ENCODE results near the gene PTPRG.

The PTPRG gene

DNA sequence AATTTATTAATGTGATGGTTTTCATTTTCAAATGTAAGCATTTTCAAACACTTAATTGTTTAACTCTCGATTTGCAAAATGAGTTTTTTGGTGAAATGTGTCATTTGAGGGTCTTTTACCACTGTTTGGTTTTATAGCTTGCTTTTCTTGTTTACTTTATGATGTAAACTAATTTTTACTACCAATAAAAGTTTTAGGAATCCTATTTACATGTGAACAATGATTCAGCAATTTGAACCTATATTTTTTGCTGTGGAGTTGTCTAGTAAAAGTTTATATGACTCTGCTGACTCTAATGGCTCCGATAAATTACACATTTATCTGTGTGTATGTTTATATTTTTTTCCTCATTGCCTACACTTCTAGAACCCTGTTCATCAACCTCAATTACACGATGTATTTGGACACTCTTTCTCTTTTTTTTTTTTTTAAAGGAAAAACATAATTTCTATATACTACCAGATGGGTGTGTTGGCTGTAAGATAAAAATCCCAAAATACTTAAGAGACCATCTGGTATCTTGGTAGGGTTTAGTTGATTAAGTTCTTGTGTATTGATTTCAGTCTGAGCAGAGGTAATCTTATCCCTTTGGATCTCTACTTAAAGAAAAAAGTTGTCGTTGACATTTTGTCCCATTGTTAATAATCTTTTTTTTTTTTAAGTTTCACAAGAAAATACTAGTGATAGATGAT is 89.5 kb downstream of the PTPRG start:
- DNase-seq (ENCODE audit: low read depth) = no peak

DNA sequence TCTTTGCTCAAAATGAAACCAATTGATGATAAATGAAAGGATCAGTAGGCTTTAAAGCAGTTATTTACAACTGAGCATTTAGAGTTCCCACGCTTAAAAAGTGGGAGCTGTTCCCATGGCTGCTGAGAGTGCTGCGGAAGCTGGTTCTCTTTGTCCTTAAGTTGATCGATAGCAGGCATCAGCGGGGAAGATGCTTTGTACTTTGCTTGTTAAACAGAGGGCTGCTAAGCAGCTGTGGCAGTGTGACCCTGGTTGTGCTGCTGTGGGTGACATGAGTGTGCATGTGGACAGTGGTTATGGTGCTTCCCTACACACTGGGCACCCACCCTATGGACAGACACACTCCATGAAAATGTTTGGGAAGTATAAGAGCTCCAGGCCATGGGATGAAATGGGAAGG is 96.3 kb downstream of the PTPRG start:
- no peak for DNase-seq (ENCODE audit: low read depth)

DNA sequence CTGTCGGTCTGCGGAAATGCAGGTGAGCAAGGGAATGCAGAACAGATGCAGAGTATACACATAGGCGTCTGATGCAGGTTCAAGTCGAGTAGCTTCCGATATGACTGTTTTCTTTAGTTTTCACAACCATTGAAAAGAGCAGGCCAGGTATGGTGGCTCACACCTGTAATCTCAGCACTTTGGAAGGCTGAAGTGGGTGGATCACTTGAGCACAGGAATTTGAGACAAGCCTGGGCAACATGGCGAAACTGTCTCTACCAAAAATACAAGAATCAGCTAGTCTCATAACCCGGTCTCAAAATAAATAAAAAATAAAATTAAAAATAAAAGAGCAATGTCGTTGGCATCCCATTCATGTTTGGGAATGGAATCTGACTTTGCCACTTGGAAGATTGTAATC is 101.5 kb downstream of the PTPRG start:
- no peak for DNase-seq (ENCODE audit: low read depth)

DNA sequence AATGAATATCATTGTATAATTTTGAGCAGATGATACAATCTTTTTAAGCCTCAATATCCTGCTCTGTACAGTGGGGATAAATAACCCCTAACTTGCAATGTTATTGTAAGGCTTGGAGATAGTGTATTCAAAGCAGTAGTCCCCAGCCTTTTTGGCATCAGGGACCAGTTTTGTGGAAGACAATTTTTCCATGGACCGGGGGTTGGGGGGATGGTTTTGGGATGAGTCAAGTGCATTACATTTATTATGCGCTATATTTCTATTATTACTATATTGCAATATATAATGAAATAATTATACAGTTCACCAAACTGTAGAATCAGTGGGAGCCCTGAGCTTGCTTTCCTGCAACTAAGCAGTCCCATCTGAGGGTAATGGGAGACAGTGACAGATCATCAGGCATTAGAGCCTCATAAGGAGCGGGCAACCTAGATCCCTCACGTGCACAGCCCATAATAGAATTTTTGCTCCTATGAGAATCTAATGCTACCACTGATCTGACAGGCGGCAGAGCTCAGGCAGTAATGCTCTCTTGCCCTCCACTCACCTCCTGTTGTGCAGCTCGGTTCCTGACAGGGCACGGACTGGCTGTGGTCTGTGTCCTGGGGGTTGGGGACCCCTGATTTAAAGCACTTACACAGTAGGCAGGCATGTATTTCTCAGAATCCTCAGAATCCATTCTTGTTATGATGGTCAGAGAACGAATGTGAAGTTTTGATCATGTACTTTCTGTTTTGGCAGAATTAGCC is 102.2 kb downstream of the PTPRG start:
- no peak for DNase-seq (ENCODE audit: low read depth)

DNA sequence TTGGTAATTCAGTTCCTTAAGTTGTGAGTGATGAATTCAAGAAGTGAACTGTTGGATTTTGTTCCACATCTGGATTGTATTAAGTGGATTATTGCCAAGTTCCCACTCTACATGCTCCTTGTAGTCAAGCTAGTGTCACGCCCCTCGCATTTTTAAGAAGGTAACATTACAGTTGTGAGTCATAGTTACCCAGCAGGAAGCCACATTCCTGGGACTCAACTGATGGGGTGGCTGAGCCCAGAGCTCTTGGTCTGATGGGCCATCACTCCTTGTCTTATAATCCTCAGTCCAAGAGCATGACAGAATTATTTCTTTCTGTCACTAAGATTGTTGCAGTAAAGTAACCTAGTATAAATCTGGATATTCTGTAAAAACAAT is 102.7 kb downstream of the PTPRG start:
- DNase-seq (ENCODE audit: low read depth) = peak; percentile 94

DNA sequence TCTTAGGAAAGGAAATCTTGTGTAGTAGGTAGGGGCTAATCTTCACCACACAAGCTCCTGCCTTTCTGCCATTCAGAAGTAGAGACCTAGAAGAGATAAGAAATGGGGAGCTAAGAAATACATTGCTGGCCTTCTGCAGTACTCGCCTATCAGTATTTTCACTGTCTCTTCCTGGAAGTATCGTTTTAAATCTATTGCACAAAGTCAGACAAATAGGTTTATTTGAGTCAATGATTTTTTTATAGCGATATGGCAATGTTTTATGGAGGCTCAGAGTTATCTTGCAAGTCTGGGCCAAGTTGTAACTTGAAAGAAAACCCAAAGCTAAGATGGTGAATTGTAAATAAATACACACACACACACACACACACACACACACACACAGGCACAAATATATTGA is 103.8 kb downstream of the PTPRG start:
- no peak for DNase-seq (ENCODE audit: low read depth)

DNA sequence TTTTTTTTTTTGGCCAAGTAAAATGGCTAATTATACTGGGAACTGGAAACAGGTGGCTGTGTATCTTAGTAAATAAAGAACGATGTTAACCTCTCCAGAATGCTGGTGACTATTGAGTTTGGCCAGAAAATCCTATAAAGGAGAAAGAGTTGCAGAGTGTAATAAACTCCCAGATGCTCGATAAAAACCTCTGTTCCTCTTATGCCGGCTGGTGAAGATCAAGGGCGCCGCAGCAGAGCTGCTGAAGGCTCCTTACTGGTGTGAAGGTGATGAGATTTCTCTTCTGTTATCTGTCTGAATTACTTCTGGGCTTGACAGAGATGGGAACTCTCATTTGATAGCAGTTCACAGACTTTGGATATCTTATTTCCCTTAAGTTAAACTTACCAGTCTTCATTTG is 104.6 kb downstream of the PTPRG start:
- DNase-seq (ENCODE audit: low read depth) = no peak

DNA sequence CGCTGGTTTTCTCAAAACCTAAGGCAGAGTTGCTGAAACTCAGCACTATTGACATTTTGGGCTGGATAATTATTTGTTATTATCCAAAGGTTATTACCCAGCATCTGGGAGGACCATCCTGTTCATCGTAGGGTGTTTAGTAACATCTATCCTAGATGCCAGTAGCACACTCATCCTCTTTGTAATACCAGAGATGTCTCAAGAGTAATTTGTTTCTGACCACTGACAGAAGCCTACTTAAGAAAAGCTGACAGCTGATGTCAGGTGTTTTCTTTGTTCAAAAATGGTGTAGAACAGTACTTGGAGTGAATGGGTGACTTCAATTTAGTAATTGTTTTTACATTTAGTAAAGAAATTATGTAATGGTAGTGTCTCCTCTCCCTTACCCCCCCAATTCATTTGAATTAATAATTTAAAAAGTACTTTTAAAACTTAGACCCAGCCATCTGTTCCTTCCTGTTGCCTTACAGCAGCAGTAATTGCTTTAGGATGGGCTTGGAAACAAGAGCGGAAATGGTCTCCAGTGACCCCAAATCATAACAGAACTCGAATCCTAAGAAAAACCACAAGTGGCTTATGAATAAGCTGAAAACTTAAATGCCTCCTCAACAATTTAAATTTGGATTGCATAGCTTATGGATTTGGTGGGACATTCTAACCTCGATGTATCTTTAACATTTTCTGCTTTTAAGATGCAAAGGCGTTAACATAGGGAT is 105.4 kb downstream of the PTPRG start:
- DNase-seq (ENCODE audit: low read depth) = no peak

DNA sequence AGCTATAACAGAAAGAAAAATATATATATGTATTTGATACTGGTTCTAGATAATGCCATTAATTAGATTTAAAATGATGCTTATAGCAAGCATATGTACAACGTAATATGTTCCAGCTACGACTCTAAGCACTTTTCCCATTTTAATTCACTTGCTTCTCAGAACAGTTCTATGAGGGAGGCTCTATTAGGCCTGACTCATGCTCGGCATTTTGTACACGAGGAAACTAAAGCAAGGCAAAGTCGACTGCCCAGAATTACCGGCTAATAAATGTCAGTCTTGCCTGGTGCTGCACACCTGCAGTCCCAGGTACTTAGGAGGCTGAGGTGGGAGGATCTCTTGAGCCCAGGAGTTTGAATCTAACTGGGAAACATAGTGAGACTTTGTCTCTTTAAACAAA is 106.0 kb downstream of the PTPRG start:
- no peak for DNase-seq (ENCODE audit: low read depth)

DNA sequence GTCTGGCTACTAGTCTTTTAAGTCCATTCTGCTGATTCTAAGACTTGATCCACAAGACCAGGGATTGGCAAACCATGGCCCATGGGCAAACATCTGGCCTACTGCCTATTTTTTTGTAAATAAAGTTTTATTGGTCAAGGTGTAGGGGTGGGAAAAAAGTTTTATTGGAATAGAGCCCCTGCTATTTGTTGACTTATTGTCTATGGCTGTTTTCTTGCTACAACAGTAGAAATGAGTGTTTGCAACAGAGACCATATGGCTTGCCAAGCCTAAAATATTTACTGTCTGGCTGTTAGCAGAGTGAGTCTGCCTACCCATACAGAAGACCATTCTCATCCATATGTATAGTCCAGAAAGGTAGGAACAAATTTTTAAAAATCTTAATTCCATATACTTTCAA is 106.4 kb downstream of the PTPRG start:
- DNase-seq (ENCODE audit: low read depth) = no peak

DNA sequence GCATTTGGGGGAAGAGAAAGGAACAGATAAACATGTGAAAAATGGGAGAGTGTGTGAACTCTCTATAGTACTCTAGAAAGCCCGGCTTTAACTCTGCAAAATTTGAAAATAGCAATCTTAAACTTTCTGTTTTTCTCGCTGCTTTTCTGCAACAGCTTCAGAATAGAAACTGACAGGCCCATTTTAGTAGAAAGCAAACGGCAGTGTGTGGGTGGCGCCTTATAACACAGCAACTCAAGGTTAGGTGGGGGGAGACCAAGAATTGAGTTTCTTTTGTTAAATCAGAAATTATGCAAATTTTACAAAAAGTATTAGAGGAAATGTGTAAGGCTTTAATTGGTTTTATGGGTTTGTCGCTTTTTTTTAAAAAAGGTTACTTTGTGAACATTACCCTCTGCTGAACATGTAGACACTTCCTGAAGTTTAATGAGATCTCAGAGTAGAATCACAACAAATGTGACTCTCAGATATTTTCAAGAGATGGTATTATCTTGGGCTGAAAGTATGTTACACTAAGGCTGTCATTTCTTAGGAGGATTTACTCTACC is 107.0 kb downstream of the PTPRG start:
- no peak for DNase-seq (ENCODE audit: low read depth)

DNA sequence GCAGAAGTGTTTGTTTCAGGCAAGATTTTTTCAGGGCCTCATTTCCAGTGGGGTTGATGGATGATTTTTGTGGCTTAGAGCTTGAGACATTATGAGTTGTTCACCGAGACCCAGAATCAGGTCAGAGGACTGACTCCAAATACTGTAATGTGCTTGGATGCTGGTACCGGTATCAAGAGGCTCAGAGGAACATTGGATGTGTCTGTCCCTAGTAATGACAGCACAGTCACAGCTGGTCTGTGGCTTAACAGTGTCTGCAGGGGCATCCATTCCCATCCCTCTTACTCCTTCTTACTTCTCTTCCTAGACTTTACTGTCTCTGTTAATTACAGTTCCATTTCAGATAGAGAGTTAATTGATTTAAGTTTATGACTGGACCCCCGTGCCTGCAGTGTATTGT is 107.8 kb downstream of the PTPRG start:
- no peak for DNase-seq (ENCODE audit: low read depth)

DNA sequence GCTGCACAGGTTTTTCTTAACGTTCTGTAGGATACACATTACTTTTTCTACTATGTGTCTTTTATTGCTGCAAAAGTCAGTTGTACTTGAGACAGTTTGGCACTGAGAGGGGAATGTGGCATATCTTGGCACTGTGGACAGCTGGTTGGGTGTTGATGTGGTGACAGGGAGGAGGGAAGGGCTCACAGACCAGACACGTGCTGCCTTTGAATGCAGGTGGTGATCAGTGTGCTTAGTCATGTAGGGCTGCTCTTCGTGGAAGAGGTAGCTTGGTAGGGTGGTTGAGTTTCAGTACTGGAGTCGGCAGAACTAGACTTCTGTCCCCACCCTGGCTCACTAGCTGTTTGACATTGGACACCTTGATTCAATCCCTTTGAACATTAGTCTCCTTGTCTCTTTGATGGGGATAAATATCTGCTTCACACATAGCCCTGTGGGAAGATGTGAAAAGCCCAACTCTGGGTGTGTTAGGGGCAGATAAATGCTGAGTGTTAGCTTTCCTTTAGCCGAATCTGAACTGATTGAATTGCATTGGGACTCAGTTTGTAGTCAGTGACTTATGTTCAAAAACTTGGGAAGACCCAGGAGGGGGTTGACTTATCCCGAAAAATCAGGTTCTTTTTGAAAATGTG is 108.4 kb downstream of the PTPRG start:
- DNase-seq (ENCODE audit: low read depth) = no peak

DNA sequence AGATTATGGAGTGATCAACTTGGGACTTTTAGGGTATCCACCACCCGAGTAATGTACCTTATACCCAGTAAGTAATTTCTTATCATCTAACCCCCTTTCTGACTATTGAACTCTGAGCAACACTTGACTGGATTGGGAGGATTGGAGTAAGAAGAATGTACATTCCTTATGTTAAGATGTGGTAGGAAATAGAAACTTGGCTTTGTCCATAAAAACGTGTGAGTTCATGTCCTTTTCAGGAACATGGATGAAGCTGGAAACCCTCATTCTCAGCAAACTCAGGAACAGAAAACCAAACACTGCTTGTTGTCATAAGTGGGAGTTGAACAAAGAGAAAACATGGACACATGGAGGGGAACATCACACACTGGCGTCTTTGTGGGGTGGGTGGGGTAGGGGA is 112.3 kb downstream of the PTPRG start:
- DNase-seq (ENCODE audit: low read depth) = no peak

DNA sequence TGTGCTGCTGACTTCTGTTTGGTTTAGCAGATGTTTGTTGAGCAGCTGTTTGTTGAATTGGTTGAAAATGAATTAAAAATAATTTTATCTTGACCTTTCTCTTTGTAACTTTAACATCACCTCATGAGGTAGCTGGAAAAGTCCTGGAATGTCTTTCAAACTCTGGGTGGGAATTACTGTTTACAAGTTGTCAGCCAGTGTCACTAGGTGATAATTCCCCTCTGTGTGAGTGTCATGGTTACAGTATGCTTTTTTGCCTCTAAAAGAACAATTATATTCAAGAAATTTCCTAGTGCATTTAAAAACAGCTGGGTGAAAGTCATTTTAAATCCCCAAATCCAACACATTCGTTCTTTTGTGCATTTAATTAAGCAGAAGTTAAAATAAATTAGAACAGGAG is 113.2 kb downstream of the PTPRG start:
- DNase-seq (ENCODE audit: low read depth) = no peak

DNA sequence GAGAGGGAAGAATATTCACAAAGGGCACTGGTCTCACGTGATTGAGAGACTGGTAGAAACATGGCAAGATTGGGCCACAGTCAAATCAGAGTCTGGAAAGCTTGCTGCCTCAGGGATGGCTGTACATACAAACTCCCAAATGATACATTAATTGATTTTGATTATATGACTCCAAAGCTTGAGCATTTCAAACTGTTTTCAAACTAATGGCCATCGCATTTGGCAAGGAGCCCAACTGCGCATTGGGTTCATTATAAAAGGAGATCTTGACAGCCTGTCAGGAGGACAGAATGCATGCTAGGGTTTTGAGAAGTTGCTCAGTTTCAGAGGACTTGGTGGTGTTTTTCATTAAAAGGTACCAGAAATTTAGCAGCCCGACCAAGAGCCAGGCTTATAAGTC is 117.7 kb downstream of the PTPRG start:
- DNase-seq (ENCODE audit: low read depth) = no peak

DNA sequence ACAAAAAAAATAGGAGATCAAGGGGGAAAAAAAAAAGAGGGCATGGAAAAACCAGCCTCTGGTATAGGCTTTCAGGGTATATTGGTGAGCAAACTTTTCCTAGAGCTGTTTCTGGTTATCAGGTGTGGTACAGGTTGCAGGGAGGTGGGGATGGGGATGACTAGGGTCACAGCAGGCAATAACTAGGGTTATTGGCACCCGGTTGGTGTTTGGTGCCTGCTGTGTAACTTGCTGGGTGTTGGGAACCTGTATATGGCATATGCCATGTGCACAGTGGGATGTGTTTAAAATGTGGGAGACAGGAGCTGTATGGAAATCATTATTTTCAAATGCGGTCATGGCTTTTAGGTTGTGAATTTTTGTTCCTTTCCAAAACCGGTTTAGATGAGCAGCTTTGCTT is 119.2 kb downstream of the PTPRG start:
- DNase-seq (ENCODE audit: low read depth) = no peak

DNA sequence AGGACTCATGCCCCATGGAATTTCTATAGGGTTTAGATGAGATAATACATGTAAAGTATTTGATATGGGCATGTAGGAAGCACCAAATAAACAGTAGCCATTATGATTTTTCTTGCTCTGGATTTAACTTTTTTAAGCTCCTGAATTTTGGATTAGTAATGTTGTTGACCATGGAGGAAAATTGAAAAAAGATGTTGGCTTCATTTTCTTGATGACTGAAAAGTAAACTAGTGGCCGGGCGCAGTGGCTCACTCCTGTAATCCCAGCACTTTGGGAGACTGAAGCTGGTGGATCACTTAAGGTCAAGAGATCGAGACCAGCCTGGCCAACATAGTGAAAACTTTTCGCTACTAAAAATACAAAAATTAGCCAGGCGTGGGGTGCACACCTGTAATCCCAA is 120.3 kb downstream of the PTPRG start:
- no peak for DNase-seq (ENCODE audit: low read depth)

DNA sequence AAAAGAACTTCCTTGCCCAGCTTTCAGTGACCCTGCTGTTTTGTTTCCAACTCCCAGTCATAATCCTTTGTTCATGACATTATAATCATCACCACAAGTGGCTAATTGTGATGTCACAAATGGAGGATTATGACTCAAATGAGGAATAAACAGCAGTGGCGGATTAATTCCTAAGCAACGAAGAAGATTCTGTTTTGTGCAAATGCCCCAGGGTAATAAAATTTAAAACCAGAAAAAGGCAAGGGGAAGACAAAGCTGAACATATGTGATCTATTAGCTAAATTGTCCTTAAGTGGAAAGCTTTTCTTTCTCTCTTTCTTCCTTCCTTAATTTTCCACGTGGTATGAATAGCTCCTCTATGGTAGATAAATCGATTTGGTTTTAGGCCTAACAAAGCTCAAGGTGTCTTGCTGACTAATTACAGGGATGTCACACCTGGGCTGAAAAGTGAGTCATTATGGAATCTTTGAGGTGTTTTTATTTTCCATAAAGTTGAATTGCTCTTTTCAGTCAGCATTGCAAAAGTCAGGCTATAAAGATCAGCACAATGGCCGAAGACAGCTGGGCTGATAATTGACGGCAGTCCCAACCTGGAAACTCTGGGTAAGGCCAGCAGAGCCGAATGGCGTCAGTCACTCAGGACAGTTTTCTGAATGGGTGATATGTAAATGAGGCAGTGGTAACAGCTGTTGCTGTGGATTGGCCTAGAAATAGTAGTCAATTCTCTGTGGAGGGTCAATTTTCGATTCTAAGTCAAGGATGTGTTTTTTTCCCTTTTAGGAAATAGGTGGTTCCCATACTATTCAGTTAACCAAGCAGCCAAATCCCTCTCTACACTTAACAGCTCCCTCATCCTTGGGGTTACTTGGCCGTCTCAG is 121.5 kb downstream of the PTPRG start:
- DNase-seq (ENCODE audit: low read depth) = peak; percentile 68

DNA sequence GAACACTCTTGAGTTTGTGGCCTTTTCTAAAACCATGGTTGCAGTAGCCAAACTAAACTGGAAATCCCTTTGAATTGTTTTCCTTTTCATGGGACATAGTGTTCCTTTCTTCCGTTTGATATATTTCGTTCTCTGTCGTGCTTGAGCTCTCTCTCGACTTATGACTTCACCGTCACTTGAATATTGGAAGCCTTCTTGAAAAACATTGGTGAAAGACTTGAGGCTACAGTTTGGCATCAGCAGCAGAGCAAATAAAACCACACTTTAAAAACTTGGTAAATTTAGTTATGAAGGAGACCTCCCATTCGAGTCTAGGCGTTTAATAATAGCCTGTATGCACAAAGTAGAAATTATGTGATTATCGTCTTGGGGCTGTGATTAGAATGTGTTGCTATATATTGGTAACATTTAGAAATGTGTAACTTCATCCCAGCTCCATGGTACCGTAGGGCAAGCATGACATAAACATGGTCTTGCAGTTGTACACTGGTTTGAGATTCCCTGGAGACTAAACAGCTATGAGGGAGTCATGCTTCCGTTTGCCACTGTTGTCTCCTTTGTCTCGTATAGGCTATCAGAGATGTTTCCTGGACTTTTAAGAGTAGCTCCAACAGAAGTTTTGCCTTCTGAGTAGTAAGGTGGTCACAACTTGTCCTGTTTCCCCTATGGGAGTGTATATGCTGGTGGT is 122.3 kb downstream of the PTPRG start:
- DNase-seq (ENCODE audit: low read depth) = no peak

DNA sequence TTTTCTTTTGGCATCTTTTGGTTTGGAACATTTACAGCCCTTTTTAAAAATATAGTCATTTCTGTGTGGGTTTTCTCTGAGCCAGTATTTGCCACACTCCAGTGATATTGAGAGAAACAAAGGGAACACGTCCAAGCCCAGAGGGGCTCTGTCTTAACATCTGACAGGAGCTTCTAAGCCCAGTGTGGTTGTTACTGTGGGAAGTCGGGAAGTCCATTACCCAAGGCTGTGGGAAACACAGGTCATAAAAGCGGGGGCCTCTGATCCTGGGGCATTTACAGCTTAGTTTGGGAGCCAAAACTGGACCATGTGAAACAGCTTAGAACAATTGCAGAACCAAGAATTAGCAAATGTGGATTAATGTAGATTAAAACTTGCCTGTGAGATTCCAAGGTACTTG is 123.0 kb downstream of the PTPRG start:
- DNase-seq (ENCODE audit: low read depth) = no peak

Measured in fibroblast of the conjunctiva (primary cell).